Stimulated activated CD8-positive, alpha-beta memory T cell treated with anti-CD3 and anti-CD28 coated beads, Interleukin-4, amount 100 ng/mL, for 24 hours (primary cell): ENCODE results near the gene SCART1.
"Not testable (repeated sequence)": the region's sequence is repeated elsewhere in the genome, so short reads cannot be mapped to it uniquely, and the experiment has no call there.

Source experiments
- DNase-seq: peaks from one replicate; pipeline ENCODE4 v3.0.0-alpha.2; 2020; ENCODE audit warnings: low read depth

The SCART1 gene

DNA sequence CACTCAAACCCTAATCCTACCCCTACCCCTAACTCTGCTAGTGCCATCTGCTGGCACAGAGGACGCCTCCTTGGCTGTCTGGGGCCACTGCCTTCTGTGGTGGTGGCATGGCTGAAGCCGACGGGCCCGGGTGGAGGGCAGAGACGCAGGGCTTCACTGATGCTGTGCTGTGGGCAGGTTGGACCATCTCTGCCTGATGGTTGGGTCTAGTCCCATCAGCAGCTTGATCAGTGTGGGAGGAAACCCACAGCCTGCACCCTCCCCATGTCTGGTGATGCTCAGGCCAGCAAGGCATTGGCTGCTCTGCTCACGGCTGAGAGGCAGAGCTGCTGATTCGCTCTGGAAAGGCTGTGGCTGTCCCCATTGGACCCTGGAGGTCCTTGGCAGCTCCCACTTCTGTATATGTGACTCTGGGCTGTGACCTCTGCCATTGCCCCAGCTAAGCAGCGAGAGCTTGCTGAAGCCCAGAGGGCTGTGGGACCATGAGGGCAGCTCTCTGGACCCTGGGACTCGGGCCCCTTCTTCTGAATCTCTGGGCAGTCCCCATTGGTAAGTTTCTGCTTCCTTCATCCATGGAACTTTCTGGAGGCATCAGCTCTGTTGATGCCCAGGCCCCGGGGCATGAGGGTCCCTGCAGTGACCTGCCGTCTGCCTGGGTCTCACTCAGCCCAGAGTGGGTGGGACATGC lies at the start of gene SCART1:
Gene SCART1, plus strand, starts transcription at position 430 of the 688 bp plus-strand sequence. Its CDS starts 53 bp downstream, at position 483.
- DNase-seq = no peak

DNA sequence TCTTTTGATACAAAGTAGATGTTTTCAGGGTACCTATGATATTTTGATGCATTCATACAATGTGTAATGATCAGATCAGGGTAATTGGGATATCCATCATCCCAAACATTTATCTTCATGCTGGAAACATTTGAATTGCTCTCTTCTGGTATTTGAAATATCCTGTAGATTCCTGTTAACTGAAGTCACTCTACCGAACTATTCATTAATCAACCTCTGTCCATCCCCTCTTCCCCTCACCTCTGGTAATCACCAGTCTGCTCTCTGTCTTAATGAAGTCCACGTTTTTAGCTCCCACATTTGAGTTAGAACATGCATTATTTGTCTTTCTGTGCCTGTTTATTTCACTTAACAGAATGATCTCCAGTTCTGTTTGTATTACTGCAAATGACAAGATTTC lies 48.5 kb upstream of the SCART1 start:
- DNase-seq = no peak

DNA sequence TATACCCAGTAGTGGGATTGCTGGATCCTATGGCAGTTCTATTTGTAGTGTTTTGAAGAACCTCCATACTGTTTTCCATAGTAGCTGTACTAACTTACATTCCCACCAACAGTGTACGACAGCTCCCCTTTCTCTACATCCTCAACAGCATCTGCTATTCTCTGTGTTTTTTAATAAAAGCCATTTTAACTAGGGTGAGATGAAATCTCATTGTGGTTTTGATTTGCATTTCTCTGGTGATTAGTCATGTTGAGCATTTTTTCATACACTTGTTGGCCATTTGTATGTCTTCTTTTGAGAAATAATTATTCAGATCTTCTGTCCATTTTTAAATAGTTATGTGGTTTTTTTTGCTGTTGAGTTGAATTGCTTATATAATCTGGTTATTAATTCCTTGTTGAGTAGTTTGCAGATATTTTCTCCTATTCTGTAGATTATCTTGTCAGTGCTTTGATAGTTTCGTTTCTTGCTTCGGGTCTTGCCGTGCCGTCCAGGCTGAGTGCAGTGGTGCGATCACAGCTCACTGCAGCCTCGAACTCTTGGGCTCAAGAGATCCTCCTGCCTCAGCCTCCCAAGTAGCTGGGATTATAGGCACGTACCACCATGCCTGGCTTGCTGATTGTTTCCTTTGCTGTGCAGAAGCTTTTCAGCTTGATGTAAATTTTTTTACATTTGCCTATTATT lies 47.8 kb upstream of the SCART1 start:
- DNase-seq = no peak

DNA sequence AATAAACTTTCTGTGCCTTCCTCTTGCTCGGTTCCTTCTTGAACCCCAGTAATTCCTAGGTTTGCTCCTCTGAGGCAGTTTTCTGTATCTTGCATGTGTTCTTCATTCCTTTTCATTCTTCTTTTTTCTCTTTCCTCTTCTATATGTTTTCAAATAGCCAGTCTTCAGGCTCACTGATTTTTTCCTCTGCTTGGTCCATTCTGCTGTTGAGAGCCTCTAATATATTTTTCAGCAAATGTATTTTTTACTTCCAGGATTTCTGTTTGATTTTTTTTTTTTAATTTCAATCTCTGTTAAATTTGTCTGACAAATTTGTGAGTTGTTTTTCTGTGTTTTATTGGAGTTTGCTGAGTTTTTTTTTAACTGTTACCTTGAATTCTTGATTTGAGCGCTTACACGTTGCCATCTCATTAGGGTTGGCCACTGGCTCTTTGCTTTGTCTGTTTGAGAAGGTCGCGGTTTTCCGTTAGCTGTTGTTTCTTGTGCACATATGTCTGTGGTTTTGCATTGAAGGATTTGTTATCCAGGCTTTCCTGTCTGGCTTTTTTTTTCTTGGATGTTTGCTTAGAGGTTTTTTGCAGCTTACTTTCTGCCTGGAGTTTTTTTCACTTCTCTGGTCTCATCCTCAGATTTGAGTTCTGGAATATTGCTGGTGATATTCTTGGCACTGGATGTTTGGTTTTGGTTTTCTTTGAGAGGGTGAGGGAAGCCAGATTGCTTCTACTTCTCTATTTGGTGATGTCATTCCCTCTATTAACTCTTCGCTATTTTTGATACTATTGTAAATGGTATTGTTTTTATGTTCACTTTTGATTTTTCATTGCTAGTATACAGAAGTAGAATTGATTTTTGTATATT lies 42.0 kb upstream of the SCART1 start:
- no peak for DNase-seq

DNA sequence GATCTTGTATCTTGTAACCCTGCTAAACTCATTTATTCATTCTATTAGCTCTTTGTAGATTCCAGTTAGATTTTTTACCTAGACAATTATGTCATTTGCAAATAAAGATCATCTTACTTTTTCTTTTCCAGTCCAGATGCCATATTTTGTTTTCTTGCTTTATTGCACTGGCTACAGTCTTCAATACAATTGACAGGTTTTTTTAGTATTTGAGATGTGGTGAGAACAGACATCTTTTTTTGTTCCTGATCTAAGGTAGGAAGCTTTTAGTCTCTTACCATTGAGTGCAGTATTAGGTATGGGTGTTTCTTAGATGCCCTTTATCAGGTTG lies 41.4 kb upstream of the SCART1 start:
- DNase-seq = no peak

DNA sequence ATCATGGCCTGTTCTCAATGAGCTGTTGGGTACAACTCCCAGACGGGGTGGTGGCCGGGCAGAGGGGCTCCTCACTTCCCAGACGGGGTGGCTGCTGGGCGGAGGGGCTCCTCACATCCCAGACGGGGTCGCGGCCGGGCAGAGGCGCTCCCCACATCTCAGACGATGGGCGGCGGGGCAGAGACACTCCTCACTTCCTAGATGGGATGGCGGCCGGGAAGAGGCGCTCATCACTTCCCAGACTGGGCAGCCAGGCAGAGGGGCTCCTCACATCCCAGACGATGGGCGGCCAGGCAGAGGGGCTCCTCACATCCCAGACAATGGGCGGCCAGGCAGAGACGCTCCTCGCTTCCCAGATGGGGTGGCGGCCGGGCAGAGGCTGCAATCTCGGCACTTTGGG lies 39.3 kb upstream of the SCART1 start:
- not testable (repeated sequence) for DNase-seq

DNA sequence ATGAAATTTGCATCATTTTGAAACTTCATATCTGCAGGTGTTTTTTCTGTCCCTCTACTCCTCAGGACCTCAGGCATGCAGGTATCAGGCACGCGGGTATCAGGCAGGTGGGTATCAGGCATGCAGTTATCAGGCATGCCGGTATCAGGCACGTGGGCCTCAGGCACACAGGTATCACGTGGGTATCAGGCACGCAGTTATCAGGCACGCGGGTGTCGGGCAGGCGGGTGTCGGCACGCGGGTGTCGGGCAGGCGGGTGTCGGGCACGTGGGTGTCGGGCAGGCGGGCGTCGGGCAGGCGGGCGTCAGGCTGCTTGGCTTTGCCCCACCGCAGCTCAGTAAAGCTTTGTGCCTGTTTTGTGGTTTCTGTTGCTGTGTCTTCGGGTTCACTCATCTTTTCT lies 38.0 kb upstream of the SCART1 start:
- no peak for DNase-seq

DNA sequence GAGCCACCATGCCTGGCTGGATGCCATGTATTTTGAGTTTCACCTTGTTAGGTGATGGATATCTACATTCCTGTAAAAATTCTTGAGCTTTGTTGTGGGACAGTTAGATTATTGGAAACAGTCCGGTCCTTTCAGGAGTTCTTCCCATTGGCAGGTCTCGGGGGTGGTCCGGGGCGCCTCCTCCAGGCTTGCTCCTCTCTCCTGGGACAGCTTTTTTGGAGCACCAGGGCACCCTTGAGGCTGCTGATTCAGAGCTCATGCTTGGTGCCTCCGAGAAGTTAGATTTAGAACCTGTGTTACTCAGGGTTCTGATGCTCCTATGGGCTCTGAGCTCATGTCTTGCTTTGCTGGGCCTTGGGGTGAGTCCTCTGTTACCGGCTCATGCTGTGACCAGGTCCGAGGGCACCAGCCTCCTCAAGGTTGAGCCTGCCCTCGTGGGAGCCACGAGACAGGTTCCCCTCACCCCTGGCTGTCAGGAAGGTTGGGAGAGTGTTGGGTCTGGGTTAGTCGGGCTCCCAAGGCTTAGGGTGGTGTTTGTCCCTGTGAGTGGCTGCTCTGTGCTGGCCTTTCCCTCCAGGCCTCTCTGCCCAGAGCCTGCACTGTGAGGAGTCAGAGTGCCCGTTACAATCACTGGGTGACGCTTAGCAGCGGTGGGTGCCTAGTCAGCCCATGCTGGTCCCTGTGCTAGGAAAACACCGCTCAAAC lies 35.3 kb upstream of the SCART1 start:
- no peak for DNase-seq

DNA sequence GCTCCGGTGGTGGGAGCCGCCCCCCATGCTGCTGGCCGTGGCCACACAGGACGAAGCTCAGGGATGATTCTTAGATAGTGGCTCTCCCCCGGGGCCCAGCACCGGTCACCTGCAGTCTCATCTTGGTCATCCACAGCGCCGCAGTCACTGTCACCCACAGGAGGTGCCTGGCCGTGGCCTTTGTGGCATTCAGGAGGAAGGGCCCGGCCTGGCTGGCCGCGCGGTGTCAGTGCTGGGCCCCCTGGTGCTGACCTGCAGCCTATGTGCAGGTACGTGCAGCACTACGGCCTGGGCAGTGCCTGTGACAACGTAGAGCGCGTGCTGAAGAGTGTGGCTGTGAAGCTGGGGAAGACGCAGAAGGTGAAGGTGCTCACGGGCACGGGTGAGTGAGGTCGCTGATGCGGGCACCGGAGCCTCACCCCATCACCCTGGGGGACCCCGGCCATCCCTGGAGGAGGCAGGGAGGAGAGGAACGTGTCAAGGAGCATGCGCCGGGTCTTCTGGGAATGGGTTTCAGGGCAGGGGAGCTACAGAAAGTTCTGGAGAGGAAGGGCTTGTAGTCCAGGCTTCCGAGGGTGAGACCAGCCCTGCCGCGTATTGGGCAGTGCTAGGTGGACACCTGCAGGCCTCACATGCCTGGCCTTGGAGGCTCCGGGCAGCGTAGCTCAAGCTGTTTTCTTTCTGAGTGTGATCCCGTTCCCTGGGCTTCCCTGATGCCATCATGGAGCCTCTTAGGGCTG lies 34.4 kb upstream of the SCART1 start:
- no peak for DNase-seq

DNA sequence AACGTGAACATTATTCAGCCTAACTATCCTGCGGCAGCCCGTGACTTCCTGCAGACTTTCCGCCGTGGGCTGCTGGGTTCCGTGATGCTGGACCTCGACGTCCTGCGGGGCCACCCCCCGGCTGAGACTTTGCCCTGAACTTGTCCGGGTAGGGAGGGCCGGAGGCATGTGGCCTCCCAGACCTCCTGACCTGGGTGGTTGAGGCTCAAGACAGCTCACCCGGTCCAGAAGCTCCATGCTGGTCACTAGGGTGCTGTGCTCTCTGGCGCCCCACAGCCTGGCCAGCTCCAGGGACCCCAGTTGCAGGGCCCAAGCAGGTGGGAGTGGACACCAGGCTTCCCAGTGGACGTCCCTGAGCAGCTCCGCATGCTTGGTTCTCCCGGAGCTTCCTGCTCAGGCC lies 33.7 kb upstream of the SCART1 start:
- no peak for DNase-seq

DNA sequence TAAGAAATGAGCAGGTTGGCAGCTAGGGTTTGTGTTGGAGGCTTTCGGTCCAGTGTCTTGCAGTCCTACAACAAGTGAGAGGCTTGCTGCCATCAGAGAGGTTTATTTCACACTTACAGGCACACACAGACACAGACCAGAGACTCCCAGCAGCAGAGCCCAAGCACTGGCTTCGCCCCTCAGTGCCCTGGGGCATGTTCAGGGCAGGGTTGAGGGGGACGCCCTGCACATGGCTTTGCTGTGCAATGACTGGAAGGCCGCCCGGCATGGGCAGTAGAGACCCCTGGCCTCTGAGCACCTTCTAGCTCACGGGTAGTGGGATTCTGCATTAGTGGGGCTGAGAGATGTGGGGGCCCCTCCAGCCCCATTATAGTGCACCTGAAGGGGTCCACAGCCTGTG lies 33.2 kb upstream of the SCART1 start:
- no peak for DNase-seq

DNA sequence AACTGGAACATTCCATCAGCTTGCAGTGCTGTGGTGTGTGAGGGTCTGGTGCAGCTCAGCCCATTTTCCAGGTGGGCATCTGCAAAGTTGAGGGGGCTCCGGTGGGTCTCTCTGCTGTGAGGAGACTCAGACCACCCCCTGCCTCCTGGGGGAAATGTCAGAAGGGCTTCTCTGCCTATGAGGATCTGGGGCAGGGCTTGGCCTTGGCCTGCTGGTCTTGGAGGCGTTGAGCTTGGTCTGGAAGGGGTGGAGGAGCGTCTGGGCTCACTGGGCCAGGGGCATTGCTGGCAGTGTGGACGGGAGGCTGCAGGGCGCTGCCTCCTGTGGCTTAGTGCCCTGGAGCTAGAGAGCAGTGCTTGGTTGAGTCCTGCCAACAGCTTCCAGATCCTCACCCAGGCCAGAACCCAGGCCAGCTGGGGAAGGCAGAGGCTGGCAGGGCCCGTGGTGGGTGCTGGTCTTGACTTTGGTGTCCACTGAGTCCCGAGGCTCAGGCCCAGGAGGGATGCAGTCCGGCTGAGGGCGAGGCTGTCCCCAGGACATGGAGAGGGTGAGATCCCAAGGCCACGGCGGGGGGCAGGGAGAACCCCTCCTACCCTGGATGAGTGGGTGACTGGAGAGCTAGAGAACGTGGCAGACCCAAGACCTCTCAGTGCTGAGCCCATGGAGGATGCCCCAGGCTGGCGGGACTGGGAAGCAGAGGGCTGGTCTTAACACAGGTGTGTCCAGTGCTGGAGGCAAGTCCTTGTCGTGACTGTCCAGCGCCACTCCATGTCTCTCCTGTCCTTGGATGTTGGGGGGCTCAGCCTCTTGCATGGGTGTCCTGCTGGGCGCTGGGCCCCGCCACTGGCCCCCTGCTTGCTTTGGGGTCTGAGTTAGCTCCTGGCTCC lies 32.2 kb upstream of the SCART1 start:
- no peak for DNase-seq

DNA sequence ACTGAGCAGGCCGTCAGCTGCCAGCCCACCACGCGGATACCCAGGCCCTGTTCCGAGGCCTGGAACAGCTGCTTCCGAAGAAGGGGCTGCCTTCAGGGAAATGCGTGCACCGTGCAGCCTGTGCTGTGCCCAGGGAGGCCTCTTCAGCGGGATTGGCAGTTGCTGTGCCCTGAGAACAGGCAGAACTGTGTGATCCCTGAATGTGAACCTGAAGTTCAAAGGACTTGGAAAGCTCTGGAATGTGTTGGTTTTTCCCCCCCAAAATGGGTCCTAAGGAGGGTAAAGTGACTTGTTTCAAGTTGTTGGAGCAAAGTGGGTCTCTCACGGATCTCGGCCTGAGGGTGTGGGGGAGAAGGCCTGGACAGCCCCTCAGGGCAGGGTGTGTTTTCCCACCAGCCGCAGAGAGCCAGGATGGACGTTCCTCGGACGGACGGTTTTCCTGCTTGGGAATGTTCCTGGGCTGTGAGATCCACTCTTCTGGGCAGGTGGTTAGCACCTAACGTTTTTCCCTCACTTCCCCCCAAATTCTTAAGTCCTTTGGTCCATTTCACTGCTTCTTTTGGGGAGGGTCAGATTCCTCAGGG lies 31.4 kb upstream of the SCART1 start:
- no peak for DNase-seq

DNA sequence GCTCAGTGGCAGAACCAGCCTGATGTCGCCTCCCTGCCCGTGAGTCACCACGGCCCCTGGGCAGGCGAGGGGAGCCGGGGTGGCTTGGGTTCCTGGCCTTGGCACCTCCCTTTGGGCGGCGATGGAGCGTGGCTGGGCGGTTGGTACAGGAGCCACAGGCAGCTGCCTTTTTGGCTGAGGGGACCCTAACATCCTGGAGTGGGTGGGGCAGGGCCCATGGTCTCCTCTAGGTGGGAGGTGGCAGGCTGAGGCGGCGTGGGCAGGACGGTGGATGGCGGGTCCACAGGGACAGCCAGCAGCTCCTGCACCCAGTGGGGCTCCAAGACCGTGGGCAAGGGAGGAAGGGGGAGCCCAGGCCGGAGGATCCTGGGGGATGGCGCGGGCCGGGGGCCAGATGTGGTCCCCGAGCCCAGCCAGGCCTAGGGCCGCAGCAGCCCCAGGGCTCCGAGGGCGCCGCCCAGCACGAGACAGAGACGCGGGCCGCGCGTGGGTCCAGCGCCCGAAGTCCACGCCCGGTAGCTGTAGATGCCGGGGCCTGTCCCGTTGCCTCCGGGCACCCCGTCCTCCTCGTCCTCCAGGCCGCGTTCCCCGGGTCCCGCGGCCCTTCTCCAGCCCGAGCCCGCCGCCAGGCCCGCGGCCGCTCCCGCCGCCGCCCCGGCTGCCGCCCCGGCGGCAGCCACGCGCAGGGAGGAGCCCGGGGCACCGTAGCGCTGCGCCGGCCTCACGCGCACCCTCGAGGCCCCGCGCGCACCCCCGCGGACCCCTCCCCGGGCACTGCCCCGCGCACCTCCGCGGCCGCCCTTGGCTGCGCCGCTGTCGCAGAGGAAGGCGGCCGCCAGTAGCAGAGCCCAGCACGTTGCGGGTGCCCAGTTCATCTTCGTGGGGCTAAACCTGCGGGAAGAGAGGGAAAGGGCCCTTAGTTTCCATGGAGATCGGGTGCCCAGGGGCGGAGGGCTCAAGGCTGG lies 30.7 kb upstream of the SCART1 start:
- DNase-seq = no peak

DNA sequence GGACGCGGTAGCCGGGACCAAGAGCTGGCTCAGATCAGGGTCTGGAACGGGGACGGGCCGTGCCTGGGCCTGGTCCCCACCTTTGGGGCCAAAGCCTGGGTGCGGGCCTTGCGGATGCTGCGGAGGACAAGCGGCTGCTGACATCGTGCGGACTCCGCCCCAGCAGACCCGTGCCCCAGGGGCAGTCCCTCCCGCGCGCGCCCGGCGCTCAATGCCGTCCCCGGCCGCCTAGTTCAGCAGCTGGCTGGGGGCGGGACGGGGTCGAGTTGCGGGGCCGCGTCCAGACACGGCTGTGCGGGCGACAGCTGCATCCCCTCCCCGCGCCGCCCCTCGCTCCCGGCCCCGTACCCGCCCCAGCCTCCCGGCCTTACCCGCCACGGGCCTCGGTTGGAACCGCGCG lies 29.6 kb upstream of the SCART1 start:
- not testable (repeated sequence) for DNase-seq

DNA sequence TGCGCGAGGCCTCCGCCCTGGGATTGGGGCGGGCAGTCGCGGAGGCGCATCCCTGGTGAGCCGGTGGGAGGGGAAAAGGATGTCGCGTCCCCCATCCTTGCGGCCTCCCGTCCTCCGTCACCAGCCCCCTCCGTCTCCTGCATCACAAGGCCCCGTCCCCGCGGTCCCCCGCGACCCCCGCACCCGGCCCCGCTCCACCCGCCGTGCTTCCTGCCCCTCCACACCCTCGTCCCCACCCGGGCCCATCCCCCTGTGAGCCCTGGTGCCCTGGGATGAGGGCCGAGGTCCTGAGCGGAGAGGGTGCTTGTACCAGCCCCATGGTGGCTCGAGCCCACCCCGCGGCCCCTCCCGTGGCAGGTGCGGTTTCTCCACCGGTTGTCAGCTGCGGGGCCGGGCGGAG lies 29.1 kb upstream of the SCART1 start, which contains the start of gene SPRN:
Gene SPRN, minus strand, starts transcription at position 25 of the 400 bp plus-strand sequence. CDS start 944 bp downstream, outside the sequence.
- DNase-seq = not testable (repeated sequence)

DNA sequence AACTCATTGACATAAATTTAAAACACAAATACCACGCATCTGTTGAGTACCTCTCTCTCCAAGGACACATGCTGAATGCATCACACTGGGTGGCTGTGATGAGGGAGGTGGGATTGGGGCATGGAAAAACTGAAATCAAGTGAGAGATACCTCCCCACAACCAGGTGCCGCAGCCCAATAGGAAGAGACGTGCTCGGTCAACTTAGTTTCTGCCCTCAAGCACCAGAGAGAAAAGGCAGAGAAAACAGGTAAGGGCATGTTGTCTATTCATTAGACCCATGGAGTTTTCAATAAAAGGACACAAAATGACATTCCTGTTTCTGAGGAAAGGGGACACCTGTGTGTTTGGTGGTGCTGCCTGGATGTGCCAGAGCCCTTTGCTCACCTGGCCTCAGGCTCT lies 24.2 kb upstream of the SCART1 start:
- not testable (repeated sequence) for DNase-seq

DNA sequence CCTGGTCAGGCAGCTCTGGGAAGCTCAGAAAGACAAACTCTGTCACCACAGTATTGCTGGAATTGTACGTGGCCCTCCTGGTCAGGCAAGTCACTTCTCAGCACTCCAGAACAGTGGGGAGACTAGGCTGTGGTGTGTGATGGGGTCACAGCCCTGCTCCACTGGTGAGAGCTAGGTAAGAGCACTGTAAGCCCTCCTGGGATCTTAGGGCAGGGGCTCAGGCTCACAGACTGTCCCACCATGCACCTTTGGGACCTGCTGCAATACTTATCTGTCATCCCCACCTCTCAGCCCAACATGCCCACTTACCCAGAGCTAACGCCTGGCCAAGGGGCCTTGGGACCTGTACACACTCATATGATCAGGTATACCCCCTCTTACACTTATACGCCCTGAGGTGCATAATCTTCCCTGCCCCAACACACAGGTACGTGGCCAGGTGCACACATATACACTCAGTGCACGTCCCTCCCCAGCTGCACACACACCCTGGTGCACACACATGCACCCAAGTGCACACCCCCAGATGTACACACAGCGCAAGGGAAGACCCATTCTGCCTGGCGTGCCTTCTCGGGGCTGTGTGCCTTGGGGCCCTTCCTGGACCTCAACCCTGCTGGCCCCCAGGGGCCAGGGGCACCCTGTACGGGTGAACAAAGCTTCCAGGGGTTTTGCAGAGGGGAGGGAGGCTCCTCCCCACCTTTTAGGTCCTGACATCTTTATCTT lies 21.7 kb upstream of the SCART1 start:
- not testable (repeated sequence) for DNase-seq
